Activated CD4-positive, CD25-positive, alpha-beta regulatory T cell treated with anti-CD3 and anti-CD28 coated beads, Interleukin-2, amount 50 U/mL, for 24 hours (primary cell): ENCODE results near the gene DDX23.

Experiments used
- ATAC-seq, 2 donors: fragments of 150-1000 bp; cut with Tn5 transposase; one replicate each; pipeline ENCODE4 v1.10.0; 2021; ENCODE audit warnings: mild to moderate bottlenecking in 1 of 2, moderate library complexity in 1 of 2

The DDX23 gene

GRCh38 chr12:48822139-48822538 is 29.8 kb downstream of the DDX23 start:
- ATAC-seq: no peak

- no peak for ATAC-seq
These were observed 31.8 kb downstream of the DDX23 start for GRCh38 chr12:48819986-48820725.

- no peak for ATAC-seq
These were observed 33.0 kb downstream of the DDX23 start for GRCh38 chr12:48818831-48819590.

- peak; percentile 57 to 64 for ATAC-seq
These were observed 33.8 kb downstream of the DDX23 start, which contains the start of gene CACNB3 for GRCh38 chr12:48817873-48818830. TSS of gene CACNB3 (plus strand) at chr12:48818496. CDS start at chr12:48818930, 434 bp downstream.

- ATAC-seq: no peak
These were observed 35.7 kb downstream of the DDX23 start for GRCh38 chr12:48816143-48816854.

GRCh38 chr12:48815126-48816110 is 36.5 kb downstream of the DDX23 start:
- ATAC-seq: peak; percentile 35 to 43

- ATAC-seq: peak; percentile 79 to 81
These were observed 37.5 kb downstream of the DDX23 start for GRCh38 chr12:48814262-48815125.

- no peak for ATAC-seq
These were observed 38.3 kb downstream of the DDX23 start for GRCh38 chr12:48813465-48814261.

GRCh38 chr12:48812389-48812788 is 39.6 kb downstream of the DDX23 start:
- no peak for ATAC-seq

GRCh38 chr12:48811437-48812090 is 40.4 kb downstream of the DDX23 start:
- ATAC-seq: no peak

- no peak for ATAC-seq
These were observed 41.0 kb downstream of the DDX23 start for GRCh38 chr12:48810903-48811431.

GRCh38 chr12:48807981-48808380 is 44.0 kb downstream of the DDX23 start:
- ATAC-seq: no peak

- no peak for ATAC-seq
These were observed 48.3 kb downstream of the DDX23 start for GRCh38 chr12:48803675-48804074.

GRCh38 chr12:48800971-48801370 is 51.0 kb downstream of the DDX23 start:
- ATAC-seq: no peak

GRCh38 chr12:48800457-48800856 is 51.5 kb downstream of the DDX23 start:
- ATAC-seq: no peak

GRCh38 chr12:48796976-48797375 is 55.0 kb downstream of the DDX23 start:
- peak; percentile 55 to 65 for ATAC-seq

GRCh38 chr12:48795550-48796455 is 56.2 kb downstream of the DDX23 start:
- peak; percentile 48 to 62 for ATAC-seq
